ENCODE results near the gene SH3BP2.
"Not testable (repeated sequence)": the region's sequence is repeated elsewhere in the genome, so short reads cannot be mapped to it uniquely, and the experiment has no call there.

SH3BP2 gene

GRCh38 chr4:2792711-2793585 lies at the start of gene SH3BP2:
Gene SH3BP2 (plus strand): TSS chr4:2793085. CDS start chr4:2820618, 27,533 bp downstream.
- FAIRE-seq, result no peak

- no peak for FAIRE-seq
Measured at GRCh38 chr4:2743518-2744445, 49.1 kb upstream of the SH3BP2 start.

- no peak for FAIRE-seq
Measured at GRCh38 chr4:2744576-2745270, 48.2 kb upstream of the SH3BP2 start.

GRCh38 chr4:2745516-2745915 lies 47.4 kb upstream of the SH3BP2 start:
- no peak for FAIRE-seq

- FAIRE-seq, result no peak
Measured at GRCh38 chr4:2745981-2746806, 46.7 kb upstream of the SH3BP2 start.

- FAIRE-seq, result no peak
Measured at GRCh38 chr4:2746891-2747695, 45.8 kb upstream of the SH3BP2 start.

GRCh38 chr4:2750719-2751605 lies 41.9 kb upstream of the SH3BP2 start:
- FAIRE-seq, result no peak

GRCh38 chr4:2753436-2753835 lies 39.4 kb upstream of the SH3BP2 start:
- no peak for FAIRE-seq

- no peak for FAIRE-seq
Measured at GRCh38 chr4:2754848-2755819, 37.8 kb upstream of the SH3BP2 start.

GRCh38 chr4:2755821-2756690 lies 36.8 kb upstream of the SH3BP2 start, which contains the start of gene TNIP2:
Gene TNIP2 (minus strand): TSS chr4:2756336. CDS start chr4:2756289, 47 bp downstream.
- no peak for FAIRE-seq

GRCh38 chr4:2756691-2757350 lies 36.1 kb upstream of the SH3BP2 start:
- FAIRE-seq, result no peak

GRCh38 chr4:2757426-2757825 lies 35.5 kb upstream of the SH3BP2 start:
- FAIRE-seq, result no peak

- no peak for FAIRE-seq
Measured at GRCh38 chr4:2761035-2761923, 31.6 kb upstream of the SH3BP2 start.

GRCh38 chr4:2762048-2762447 lies 30.8 kb upstream of the SH3BP2 start:
- FAIRE-seq, result no peak

- not testable (repeated sequence) for FAIRE-seq
Measured at GRCh38 chr4:2762486-2763370, 30.2 kb upstream of the SH3BP2 start.

All from islet of Langerhans (tissue), 1 donor.